HEK293 (cell line): Measurements from ENCODE around the gene MYO18B.

ENCODE experiments used
- CTCF ChIP-seq: fragments of 450-650 bp; formaldehyde crosslinking; IDR thresholded peaks from 2 replicates; pipeline ENCODE4 v1.5.1; 2016; ENCODE audit warnings: missing biosample characterization, missing genetic modification characterization
- ZNF266 ChIP-seq: fragments of 450-650 bp; formaldehyde crosslinking; IDR thresholded peaks from 2 replicates; pipeline ENCODE4 v1.5.1; 2016; ENCODE audit warnings: missing biosample characterization, missing genetic modification characterization, low read depth
- ZNF274 ChIP-seq, 2 experiments: fragments of 200-500 bp in 1 of 2; fragments of 450-650 bp in 1 of 2; sonication (Bioruptor generic) in 1 of 2; formaldehyde crosslinking in 1 of 2; IDR thresholded peaks; 2 replicates each; pipeline versions ENCODE4 v1.5.1 to v1.6.1; 2014 to 2016; ENCODE audit warnings: borderline replicate concordance in 1 of 2, inconsistent platforms in 1 of 2, low read length in 1 of 2, missing biosample characterization in 1 of 2, missing genetic modification characterization in 1 of 2
- ZNF501 ChIP-seq: fragments of 450-650 bp; formaldehyde crosslinking; IDR thresholded peaks from 2 replicates; pipeline ENCODE4 v1.5.1; 2016; ENCODE audit warnings: missing biosample characterization, missing genetic modification characterization
- ZNF549 ChIP-seq: fragments of 450-650 bp; IDR thresholded peaks from 2 replicates; pipeline ENCODE4 v1.5.1; 2018; ENCODE audit warnings: missing biosample characterization, missing genetic modification characterization, mild to moderate bottlenecking, inconsistent platforms, moderate library complexity

GRCh38 chr22:25695146-25695545, 46.8 kb upstream of the MYO18B start:
- TF ChIP-seq ZNF266 (tag by site-specific recombination), result no peak
- TF ChIP-seq CTCF (tag by site-specific recombination), result no peak
- TF ChIP-seq ZNF501 (tag by site-specific recombination), result no peak
- no peak for TF ChIP-seq ZNF549 (tag by site-specific recombination)
- TF ChIP-seq ZNF274 (IDR thresholded peaks at IDR 0.05; ENCODE audit: low read length), result no peak
- TF ChIP-seq ZNF274 (tag by site-specific recombination; IDR thresholded peaks at IDR 0.05; ENCODE audit: borderline replicate concordance), result no peak
